Stimulated activated CD8-positive, alpha-beta memory T cell treated with anti-CD3 and anti-CD28 coated beads, Interleukin-15, amount 100 ng/mL, for 24 hours (primary cell): ENCODE data around the gene LDHAL6B.

Source experiments
- DNase-seq: peaks from one replicate; pipeline ENCODE4 v3.0.0-alpha.2; 2020; ENCODE audit warnings: low read depth

The LDHAL6B gene

GRCh38 chr15:59177317-59177660 is 29.4 kb upstream of the LDHAL6B start:
- no peak for DNase-seq

DNA sequence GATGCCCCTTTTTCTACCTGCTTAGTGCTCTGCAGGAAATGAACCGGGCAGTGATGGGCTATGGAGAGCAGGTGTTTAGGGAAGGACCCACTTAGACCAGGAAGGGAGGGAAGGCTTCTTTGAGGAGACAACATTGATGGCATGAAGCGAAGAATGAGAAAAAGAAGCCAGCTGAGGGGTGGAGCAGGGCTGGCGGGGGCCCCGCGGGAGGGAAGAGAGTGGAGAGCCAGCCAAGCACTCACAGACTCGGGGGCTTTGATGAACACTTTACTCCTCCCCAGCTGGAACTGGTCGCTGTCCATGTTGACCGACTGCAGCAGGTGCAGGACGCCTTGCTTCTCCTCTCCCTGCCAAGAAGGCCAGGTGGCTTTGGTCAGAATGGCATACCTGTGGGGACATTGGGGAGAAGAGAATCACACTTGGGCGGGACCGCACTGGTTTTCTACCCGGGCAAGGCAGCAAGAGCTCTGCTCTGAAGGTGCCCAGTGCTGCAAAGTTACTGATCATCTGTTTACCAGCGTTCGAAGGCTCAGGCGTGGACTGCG is 28.4 kb upstream of the LDHAL6B start:
- no peak for DNase-seq

GRCh38 chr15:59179717-59180116 is 26.9 kb upstream of the LDHAL6B start:
- DNase-seq, result no peak

DNA sequence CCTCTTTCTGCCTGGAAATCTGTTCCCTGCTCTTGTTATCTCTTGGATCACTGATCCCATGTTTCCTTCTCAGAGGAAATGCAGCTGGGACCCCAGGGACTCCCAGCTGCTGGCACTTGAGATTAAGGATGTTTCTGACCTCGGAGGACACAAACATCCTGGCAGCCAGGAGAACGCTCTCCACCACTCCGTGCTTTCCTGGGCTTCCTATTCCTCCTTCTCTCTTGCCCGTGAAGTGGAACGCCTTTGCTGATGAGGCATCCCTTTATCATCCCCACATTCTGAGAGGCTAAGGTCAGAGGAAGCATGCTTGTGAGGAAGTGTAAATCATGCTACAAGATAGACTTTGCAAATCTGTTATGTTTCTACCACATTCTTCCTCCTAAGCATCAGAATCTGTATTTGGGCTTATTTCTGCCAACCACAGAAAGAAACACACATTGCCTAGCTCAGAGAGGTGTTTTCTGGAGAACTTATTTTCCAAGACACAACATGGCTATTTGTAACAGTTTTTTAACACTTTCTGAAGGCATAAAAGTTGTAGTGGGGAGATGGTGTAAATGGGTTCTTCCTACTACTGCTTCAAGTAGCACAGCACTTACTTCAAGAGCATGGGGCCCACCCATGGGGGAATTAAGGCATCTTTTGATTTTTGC is 25.6 kb upstream of the LDHAL6B start:
- DNase-seq, result no peak

DNA sequence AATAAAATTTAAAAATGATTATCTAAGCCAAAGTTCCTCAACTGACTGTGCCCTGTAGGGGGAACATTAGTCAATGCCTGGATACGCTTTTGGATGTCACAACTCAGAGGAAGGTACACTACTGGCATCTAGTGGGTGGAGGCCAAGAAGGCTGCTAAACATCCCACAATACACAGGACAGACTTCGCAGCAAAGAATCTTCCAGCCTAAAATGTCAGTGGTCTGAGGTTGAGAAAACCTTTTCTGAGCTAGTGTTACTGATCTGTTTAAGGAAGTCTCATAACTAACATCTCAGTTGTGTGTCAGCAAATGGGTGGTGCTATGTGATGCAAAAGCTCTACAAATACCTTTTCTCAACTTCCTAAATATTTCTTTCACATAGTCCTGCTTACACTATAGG is 20.9 kb upstream of the LDHAL6B start:
- DNase-seq, result no peak

DNA sequence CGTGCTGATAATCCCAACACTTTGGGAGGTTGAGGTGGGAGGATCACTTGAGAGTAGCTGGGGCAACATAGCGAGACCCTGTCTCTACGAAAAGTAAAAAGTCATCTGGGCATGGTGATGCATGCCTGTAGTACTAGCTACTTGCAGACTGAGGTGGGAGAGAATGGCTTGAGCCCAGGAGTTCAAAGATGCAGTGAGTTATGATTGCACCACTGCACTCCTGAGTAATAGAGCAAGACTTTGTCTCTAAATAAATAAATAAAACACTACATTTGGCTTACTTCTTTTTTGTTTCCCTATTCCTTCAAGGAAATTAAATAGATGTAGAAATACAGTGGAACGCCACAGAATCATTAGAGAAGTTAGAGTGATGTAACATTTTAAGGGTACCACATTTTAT is 20.1 kb upstream of the LDHAL6B start:
- no peak for DNase-seq

DNA sequence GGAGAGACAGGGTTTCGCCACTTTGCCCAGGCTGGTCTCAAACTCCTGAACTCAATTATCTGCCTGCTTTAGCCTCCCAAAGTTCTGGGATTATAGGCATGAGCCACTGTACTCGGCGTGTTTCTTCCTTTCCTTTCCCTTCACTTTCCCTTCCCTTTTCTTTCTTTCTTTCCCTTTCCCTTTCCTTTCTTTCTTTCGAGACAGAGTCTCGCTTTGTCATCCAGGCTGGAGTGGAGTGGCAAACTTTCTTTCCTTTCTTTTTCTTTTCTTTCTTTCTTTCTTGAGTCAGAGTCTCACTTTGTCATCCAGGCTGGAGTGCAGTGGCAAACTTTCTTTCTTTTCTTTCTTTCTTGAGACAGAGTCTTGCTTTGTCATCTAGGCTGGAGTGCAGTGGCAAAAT is 17.4 kb upstream of the LDHAL6B start:
- no peak for DNase-seq

DNA sequence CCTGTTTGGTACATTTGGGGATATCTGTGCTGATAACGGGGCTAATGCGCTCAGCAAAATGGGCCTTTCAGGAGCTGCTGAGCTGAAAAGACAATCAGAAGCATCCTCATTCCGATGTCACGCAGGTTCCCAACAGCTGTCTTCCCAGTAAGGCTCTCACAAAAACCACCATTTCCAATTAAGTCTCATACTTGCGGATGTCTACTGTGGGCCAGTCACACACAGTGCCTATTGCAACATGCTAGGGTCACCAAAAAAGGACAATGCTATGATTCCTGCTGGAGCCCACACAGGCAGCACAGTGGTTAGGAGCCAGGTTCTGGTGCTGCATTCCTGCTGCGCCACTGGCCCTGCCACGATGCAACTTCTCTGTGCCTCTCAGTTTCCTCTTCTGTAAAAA is 16.4 kb upstream of the LDHAL6B start:
- no peak for DNase-seq

DNA sequence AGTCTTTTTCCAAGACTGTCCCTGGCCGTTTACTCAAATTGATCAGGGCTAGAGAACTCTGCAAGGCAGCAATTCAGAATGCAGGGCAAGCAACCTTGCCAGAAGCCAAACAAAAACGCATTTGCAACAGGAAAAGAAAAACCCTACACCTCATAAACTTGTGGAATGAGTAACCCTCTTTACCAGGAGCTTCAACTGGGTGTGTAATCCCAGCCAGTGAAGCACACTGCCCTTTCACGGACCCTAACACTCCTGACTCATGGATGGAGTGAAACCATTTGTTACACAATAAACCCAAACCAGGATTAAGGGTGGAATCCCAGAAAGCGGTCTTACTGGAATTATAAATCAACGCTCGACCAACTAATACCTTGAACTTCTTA is 14.8 kb upstream of the LDHAL6B start:
- DNase-seq, result no peak

DNA sequence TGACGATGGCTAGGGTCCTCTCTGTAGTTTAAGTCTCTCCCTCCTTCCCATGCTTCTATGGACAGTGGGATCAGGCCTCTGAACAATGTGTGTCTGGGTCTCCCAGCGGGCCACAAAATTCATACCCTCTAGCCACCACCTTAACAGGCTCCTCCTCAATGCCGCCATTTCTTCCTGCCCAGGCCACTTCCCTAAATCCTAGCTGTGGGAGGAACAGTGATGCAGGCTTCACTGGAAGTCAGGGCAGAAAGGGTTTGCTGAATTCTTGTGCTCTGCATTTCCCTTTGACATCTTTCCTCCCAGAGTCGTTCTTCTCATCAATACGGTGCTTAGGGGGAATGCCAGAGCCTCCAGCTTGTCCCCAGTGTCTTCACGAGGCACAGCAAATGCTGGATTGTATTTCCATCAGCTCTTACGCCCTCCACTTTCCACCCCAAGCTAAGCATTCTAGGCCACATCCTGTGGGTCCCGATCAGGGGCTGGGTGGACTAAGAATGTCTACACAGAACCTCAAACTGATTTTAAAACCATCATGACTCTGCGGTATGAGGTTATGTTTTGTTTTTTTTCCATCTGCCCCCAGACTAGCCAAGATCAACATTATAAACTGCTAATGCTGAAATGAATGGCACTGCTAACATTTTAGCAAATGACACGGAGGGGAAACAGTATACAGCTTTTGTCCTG is 11.9 kb upstream of the LDHAL6B start:
- no peak for DNase-seq

GRCh38 chr15:59196416-59196815 is 10.2 kb upstream of the LDHAL6B start:
- DNase-seq, result no peak

GRCh38 chr15:59197454-59197853 is 9.2 kb upstream of the LDHAL6B start:
- no peak for DNase-seq

DNA sequence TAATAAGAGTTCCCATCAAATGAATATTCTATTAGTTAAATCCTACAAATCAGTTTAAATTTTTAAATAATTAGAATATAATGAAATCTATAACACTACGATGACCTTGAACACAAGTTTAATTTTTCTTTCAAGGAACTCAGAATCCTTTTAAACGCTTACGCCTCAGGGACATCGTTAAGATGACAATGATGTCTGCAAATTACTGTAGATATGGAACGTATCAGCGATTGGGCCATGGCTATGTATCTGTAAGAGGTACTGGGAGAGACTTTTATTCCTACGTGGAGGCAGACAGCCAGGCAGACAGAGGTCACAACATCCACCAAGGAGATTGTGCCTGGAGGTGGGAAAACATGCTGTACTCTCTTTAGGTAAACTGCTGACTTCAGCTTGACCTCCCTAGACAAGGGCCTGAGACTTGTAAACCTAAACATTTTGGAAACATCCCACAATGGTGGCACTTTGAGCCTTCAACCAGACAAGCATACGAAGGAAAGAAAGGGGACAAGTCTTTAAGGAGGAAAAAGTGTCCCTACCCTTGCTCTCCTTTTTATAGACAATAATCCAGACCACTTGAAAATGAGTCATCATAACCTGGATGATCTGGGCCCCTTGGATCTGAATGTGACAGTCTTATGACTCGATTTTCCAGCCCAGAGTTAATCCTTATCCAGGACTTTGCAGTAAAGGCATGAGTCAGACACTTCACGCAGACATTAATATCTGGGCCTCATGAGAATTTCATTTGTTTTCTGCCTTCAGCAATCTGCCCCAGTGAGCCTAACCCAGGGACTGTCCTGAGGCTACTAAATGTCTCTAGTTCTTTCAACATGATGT is 6.8 kb upstream of the LDHAL6B start:
- no peak for DNase-seq

DNA sequence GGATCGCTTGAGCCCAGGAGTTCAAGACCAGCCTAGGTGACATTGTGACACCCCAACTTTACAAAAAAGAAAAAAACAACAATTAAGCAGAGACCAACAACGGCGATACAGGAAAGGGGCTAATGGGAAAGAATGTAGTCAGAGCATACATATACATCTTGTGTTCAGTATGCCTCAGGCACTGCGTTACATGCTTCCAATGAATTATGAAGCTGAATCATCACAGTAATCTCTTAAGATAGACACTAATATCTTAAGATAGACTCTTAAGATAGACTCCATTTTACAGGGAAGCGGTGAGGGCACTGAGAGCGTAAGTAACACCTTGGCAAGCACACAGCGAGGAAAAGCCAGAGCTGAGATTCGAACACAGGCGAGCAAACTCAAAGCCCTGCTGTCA is 6.1 kb upstream of the LDHAL6B start:
- DNase-seq, result no peak

GRCh38 chr15:59203008-59203407 is 3.6 kb upstream of the LDHAL6B start:
- DNase-seq, result no peak

DNA sequence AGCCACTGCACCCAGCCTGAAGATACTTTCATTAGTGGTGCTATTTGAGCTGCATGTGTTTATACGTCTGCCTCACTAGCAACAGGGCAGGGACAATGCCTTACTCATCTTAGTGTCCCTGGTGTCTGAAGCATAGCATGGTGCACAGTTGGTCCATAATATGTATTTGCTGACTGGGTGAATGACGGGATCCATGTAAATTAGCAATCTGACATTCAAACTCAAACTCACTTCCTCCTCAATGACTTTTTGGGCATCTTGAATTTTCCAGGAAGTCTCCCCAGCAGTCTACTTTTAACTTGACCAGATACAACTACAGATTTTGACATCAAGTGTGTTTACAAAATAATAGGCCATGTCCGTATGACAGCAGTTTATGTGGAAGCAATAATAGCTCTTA is 3.0 kb upstream of the LDHAL6B start:
- DNase-seq, result no peak

DNA sequence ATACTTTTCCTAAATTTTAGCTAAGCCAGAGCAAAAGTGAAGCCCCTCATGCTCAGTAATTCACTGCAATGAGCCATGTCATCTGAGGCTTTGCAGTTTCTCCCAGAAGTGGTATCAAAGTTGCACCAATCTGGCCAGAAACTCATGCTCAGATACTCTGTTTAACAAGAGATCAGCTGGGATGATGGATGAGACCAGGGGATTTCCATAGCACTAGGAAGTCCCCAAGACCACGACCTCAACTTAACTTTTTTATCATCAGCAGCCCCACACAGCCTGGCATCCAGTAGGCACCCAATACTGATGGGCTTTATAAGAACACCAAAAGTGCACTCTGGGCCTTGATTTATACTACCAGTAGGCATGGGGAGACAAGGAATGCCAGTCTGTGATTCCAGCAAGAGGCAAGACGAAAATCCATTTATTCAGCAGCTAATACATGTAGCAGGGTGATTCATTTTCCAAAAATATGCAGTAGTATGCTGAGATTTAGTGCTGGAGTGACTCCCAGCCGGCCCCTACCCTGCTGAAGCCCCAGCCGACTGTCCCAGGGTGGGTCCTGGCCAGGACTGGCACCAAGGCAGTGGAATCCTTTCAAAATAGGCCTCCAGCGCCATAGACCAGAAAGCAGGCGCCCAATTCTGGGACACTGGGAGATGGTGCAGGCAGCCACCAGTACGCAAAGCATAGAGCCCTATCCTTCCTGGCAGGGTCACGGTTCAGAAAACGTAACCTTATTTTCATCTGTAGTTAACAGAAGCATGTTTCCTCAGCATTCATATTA is 612 bp upstream of the LDHAL6B start:
- no peak for DNase-seq

GRCh38 chr15:59208613-59209249 is 2.1 kb downstream of the LDHAL6B start:
- no peak for DNase-seq

DNA sequence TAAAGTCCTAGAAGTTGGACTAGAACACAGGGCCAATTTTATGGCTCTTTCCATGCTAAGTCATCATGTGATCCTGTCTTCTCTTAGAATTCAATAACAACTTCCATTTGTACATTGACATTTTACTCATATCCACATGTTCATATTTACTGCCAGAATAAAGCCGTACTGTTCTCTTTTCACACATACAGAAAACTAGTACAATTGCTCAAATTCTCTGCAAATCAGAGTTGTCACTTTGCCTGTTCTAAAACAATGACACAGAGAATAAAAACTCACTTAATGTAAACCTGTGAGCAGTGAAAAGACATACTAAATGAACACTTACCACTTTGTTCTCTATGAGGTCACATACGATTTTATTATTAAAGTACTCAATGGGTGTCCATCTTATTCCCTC is 3.5 kb downstream of the LDHAL6B start:
- no peak for DNase-seq

GRCh38 chr15:59216911-59217310 is 10.3 kb downstream of the LDHAL6B start:
- no peak for DNase-seq

DNA sequence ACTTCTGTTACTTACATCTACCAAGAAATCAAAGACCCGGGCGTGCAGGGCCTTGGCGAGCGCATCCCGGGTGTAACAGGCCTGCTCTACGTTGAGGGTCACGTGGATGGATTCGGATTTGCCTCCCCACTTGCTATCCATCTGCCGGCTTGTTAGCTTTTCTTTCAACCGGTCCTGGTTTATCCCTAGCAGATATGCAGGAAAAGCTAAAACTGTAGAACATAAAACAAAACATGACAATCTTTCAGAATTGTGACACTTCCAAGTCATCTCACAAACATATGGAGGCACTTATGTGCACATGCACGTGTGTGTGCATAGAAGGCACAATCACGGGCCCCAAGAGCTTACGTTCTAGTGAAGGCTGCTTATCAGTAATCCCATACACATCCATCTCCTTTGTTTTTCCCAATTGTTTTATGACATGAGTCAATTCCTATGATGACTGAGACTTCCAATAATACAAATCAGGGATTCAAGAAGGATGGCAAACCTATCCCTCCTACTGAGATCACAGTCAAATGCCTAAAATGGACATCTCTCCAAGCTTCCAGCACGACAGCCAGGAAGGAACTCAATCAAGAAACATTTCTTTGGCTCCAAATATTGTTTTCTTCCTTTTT is 11.3 kb downstream of the LDHAL6B start:
- DNase-seq, result no peak
